Stimulated activated naive CD4-positive, alpha-beta T cell treated with Interleukin-2 at 50 U/mL for 16 hours (primary cell): ENCODE data around the gene ITPKC.

Source experiments
- DNase-seq: peaks from one replicate; lab custom pipeline; 2025; lab: John Stamatoyannopoulos, UW

The ITPKC gene

DNA sequence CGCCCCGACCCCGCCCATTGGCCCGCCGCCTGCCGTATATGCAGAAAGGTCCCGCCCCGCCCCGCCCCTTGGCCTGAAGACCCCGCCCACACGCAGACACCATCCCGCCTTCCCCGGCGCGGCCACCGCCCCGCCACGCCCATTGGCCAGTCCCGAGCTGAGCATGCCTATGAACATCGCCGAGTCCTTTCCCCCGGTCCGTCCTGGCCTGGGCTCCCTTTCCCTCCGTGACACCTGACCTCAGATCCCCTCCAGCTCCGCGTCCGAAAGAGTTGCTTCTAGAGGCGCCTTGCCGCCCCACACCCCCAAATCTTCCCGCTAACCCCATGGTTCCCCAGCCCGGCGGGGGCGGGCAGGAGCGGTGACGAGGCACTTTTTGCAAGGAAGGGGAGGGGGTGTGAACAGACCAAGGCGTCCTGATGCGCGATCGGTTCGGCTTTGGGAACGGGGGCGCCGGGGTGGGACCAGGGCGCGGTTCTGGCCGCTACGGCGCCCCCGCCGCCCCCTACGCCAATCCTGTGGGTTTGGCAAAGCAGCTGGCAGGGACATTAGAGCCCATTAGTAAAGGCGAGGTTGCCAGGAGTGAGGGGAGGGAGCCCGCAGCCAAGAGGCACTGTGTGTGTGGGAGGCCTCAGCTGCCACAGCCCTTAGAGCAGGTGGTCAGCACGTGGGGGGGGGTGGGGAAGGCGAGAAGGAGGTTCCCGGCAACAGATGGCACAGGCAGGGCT, 26.1 kb upstream of the ITPKC start:
- peak; percentile 92 for DNase-seq

GRCh38 chr19:40691421-40692211, 25.3 kb upstream of the ITPKC start:
- DNase-seq: no peak

GRCh38 chr19:40692212-40692551, 24.7 kb upstream of the ITPKC start:
- no peak for DNase-seq

GRCh38 chr19:40693150-40693788, 23.6 kb upstream of the ITPKC start:
- DNase-seq: no peak

DNA sequence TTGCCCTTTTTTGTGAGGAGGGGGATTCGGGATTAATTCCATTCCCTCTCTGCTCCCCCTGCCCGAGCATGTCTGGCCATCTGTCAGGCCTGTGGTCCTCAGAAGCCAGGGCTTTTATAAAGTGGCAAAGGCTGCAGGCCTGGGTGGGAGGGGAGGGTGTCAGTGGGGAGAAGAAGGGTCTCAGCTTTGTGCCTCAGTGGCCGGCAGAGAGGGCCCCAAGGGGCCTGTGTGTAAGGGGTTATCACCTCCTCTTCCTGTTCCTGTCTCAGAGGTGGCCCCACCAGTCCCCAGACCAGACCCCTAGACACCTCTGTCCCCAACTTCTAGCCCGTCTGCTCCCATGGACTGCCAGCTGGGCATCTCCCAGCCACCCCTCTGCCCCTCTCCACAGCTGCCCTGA, 23.0 kb upstream of the ITPKC start:
- DNase-seq: no peak

- no peak for DNase-seq
Measured at GRCh38 chr19:40695881-40696280, 21.0 kb upstream of the ITPKC start.

DNA sequence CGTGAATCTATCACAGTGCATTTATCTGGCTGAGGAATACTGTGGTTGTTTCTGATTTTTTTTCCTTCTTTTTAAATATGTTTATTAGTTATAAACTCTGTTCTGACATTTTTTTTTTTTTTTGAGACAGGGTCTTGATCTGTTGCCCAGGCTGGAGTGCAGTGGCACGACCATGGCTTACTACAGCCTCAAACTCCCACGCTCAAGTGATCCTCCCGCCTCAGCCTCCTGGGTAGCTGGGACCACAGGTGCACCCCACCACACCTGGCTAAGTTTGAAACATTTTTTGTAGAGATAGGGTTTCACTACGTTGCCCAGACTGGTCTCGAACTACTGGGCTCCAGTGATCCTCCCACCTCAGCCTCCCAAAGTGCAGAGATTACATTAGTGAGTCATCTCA, 19.9 kb upstream of the ITPKC start:
- no peak for DNase-seq

- DNase-seq: no peak
Measured at GRCh38 chr19:40700083-40700482, 16.8 kb upstream of the ITPKC start.

DNA sequence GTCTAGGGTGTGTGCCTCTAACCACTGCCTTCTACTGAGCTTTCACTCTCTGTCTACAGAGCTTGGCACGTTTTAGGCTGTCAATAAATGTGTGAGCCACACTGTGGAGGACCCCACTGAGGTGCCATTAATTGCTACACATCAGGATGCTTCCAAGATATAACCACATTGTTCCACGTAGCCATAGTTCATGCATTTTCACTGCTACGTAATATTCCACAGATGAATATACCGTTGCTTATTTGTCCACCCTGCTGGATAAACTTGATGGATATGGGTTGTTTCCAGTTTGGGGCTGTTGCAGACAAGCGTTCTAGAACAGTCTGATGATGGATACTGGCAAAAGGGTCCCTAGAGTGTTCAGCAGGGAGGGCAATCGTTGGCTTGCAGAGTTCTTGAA, 15.2 kb upstream of the ITPKC start:
- no peak for DNase-seq

GRCh38 chr19:40702337-40703012, 14.4 kb upstream of the ITPKC start:
- DNase-seq: no peak

GRCh38 chr19:40703029-40703755, 13.7 kb upstream of the ITPKC start:
- DNase-seq: no peak

- no peak for DNase-seq
Measured at GRCh38 chr19:40704491-40705361, 12.2 kb upstream of the ITPKC start.

DNA sequence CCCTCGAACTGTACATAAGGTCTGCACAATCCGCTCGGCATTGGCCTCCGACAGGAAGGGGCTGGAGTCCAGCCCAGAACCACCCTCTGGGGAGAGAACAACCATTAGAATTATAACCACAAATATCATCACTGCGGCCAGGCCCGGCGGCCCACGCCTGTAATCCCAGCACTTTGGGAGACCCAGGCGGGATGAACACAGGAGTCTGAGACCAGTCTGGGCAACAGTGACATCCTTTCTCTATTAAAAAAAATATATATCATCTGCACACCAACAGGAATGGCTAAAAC, 11.6 kb upstream of the ITPKC start:
- no peak for DNase-seq

DNA sequence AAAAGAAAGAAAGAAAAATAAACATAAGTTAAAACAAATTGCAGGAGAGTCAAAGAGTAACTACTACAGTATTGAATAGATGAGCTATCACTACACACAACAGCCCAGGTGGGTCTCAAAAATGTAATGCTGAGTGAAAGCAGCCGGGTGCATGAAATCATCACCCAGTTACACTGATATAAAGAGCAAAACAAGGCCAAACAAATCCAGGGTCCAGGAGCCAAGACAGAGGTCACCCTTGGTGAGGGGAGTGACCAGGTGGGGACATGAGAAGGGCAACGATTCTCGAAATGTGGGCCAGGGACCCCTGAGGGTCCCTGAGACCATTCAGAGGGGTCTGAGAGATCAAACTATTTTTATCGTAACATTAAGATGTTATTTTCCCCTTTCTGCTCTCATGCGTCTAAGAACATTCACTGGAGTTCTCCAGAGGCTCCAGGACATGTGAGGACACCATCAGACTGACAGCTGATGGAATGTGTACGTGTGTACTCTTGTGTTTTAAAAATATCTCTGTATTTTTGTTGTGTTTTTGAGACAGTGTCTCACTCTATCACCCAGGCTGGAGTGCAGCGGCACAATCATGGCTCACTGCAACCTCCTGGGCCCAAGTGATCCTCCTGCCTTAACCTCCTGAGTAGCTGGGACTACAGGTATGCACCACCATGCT, 10.8 kb upstream of the ITPKC start:
- no peak for DNase-seq

DNA sequence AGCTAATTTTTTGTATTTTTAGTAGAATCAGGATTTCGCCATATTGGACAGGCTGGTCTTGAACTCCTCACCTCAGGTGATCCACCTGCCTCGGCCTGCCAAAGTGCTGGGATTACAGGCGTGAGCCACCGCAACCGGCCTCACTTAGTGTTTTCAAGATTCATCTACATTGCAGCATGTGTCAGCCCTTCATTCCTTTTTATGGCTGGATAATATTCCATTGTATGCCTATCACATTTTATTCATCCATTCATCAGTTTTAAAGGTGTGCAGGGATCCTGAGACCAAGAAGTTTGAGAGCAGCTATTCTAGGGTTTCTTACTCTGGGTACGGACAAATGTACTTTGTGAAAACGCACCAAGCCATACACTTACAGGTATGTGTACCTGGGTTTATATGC, 9.3 kb upstream of the ITPKC start:
- no peak for DNase-seq

DNA sequence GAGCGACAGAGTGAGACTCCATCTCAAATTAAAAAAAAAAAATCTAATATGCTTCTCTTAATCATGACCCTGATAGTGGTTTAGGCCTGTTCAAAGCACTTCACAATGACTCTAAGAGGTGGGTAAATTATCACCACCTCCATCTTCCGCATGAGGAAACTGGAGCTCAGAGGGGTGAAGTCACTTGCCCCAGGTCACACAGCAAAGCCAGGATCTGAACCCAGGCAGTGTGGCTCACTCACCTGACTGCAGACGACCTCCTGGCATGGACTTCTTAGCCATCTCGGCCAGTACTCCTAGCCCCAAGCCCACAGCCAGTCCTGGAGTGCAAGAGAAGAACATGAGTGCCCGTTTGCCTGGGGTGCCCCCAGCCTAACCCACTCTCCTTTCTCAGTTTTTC, 7.1 kb upstream of the ITPKC start:
- DNase-seq: no peak

GRCh38 chr19:40713939-40714338, 3.0 kb upstream of the ITPKC start:
- no peak for DNase-seq

DNA sequence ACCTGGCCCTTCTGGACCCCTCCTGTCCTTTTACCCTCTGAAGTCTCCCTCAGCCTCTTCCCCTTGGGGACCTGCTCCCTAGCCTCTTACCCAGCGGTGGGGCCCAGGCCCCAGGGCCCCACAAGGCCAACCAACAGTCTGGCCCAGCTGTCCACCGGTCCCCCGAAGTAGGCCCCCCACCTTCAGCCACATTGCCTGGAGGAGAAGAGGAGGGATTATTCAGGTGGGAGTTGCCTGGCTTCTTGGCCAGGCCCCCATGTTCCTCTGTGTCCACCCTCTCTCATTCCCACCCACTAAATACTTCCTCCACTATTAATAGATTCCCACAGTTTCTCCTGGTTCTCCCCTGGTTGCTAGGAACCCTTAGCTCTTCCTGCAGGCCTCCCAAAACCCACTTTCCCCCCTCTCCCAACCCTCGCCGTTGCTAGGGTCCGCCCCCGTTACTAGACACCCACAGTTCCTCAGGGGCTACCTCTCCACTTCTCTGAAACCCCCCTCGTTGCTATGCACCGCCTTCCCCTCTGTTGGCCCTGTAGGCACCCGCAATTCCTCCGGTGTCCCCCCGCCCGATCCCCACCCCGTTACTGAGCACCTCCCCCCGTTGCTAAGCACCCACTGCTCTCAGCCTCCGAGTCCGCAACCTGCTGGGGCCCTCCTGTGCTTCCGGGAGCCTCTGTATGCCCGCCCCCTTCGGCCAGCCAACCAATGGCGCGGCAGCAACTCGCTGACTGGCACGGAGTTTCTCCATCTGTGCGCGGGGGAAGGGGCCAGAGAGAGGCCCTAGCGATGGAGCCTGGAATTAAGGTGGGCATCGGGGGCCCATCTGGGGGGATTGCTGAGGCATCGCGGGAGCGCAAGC, 2.2 kb upstream of the ITPKC start:
- DNase-seq: peak; percentile 92

- DNase-seq: peak; percentile 70
Measured at GRCh38 chr19:40716031-40716481, 856 bp upstream of the ITPKC start.
